Upper lobe of left lung (tissue), 6 donors: ENCODE results near the gene LBR. TPM values are rescaled to one million over a fixed set of nuclear protein-coding genes. Genes with fewer than 3 reads are reported as not detected.
A peak's percentile ranks its signal among the peaks of the same experiment; 100 is the strongest.

Source experiments
- ATAC-seq, 2 donors: fragments of 200-7000 bp; cut with Tn5 transposase; one replicate each; pipeline ENCODE4 v1.9.1; 2022; ENCODE audit warnings: mild to moderate bottlenecking in 2 of 2, moderate library complexity in 2 of 2; ENCODE audit not compliant: low FRiP score in 2 of 2
- DNase-seq, 2 donors: peaks; one replicate each; pipeline ENCODE4 v3.0.0-alpha.2; 2019 to 2020
- H3K27ac ChIP-seq, 4 donors: fragments of 200-600 bp; sonication (generic); one replicate each; pipeline ENCODE4 v1.5.1; 2016 to 2019
- H3K27me3 ChIP-seq, 4 donors: fragments of 200-600 bp; sonication (generic); one replicate each; pipeline ENCODE4 v1.5.1; 2017 to 2019
- H3K36me3 ChIP-seq, 4 donors: fragments of 200-600 bp; sonication (generic); one replicate each; pipeline ENCODE4 v1.5.1; 2016 to 2019
- H3K4me1 ChIP-seq, 4 donors: fragments of 200-600 bp; sonication (generic); one replicate each; pipeline ENCODE4 v1.5.1; 2018 to 2019
- H3K4me3 ChIP-seq, 4 donors: fragments of 200-600 bp; sonication (generic); one replicate each; pipeline ENCODE4 v1.5.1; 2017 to 2019; ENCODE audit warnings: mild to moderate bottlenecking in 2 of 4, moderate library complexity in 1 of 4
- H3K9me3 ChIP-seq, 4 donors: fragments of 200-600 bp; sonication (generic); one replicate each; pipeline ENCODE4 v1.5.1; 2018 to 2019
- EP300 ChIP-seq, 4 donors: sonication (generic); formaldehyde crosslinking; IDR thresholded peaks; one replicate each; pipeline ENCODE4 v1.5.1; 2017; ENCODE audit warnings: antibody characterized with exemption in 4 of 4, control low read depth in 2 of 4
- POLR2A ChIP-seq, 4 donors: fragments of 450-650 bp; IDR thresholded peaks; one replicate each; pipeline ENCODE4 v1.5.1; 2016 to 2017; ENCODE audit warnings: antibody characterized with exemption in 4 of 4, mild to moderate bottlenecking in 2 of 4
- POLR2AphosphoS5 ChIP-seq, 2 donors: sonication (generic); formaldehyde crosslinking; IDR thresholded peaks; one replicate each; pipeline ENCODE4 v1.5.1; 2017; ENCODE audit warnings: antibody characterized with exemption in 2 of 2
- WGBS, 2 donors: methylation state at CpG; one replicate each; pipeline ENCODE4 v1.1.5; 2017 to 2018; 5-methylcytosine and 5-hydroxymethylcytosine counted together
- total RNA-seq, 6 donors: library from RNA; depleted of rRNA in 4 of 6; stranded (reverse); fragments of >200 nt in 4 of 6; gene quantifications; one replicate each; pipeline versions ENCODE4 v1.1.0 to v1.2.1, GENCODE V29; 2016 to 2021
- TF ChIP-seq, protein P1 (sequence below), 6 experiments: fragments of 450-650 bp in 4 of 6; fragments of 200-600 bp in 2 of 6; sonication (generic) in 2 of 6; IDR thresholded peaks; one replicate each; pipeline ENCODE4 v1.5.1; 2016 to 2019; ENCODE audit warnings: antibody characterized with exemption in 6 of 6
- donor health status: DM: no; HTN: no; CAD: no; lungs with moderate emphysema.
- donor health status: DM: no; HTN: yes; CAD: no; lungs with severe emphysema.

LBR gene
- total RNA-seq, 6 donors from 2014 or later = 32.8 to 50.3 (median 40.1) TPM

- H3K27me3 ChIP-seq = no peaks in the 10 kb centered on the region
- ATAC-seq (peak; percentile 83 to 93), DNase-seq (peak; percentile 82 to 86)
- TF ChIP-seq POLR2AphosphoS5 (IDR thresholded peaks at IDR 0.05) (peak; percentile 80 to 81), EP300 (IDR thresholded peaks at IDR 0.05) (no peak), POLR2A (IDR thresholded peaks at IDR 0.05) (peak in 1 of 4 donors; percentile 85)
- TF ChIP-seq, protein P1, sequence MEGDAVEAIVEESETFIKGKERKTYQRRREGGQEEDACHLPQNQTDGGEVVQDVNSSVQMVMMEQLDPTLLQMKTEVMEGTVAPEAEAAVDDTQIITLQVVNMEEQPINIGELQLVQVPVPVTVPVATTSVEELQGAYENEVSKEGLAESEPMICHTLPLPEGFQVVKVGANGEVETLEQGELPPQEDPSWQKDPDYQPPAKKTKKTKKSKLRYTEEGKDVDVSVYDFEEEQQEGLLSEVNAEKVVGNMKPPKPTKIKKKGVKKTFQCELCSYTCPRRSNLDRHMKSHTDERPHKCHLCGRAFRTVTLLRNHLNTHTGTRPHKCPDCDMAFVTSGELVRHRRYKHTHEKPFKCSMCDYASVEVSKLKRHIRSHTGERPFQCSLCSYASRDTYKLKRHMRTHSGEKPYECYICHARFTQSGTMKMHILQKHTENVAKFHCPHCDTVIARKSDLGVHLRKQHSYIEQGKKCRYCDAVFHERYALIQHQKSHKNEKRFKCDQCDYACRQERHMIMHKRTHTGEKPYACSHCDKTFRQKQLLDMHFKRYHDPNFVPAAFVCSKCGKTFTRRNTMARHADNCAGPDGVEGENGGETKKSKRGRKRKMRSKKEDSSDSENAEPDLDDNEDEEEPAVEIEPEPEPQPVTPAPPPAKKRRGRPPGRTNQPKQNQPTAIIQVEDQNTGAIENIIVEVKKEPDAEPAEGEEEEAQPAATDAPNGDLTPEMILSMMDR (IDR thresholded peaks at IDR 0.05) = no peak
- H3K27ac ChIP-seq = peak overlapping the region; percentile 87 to 92 (median 92)
- WGBS, 2 donors = 31 to 44% methylated on average over 10 to 26 of the region's 26 CpGs
- H3K4me3 ChIP-seq = peak overlapping the region in 3 of 4 donors; percentile 29 to 43 (median 40)
- H3K36me3 ChIP-seq = no peaks in the 10 kb centered on the region
- peaks cover 4 to 26% (median 25%) of the 10 kb centered on the region in 4 donors for H3K4me1 ChIP-seq
- no peaks in the 10 kb centered on the region for H3K9me3 ChIP-seq
Measured at GRCh38 chr1:225467193-225468020, 39.6 kb upstream of the LBR start.

GRCh38 chr1:225466848-225467192, 39.0 kb upstream of the LBR start:
- Histone ChIP-seq H3K9me3 (no peaks in the 10 kb centered on the region), H3K4me3 (peak overlapping the region in 1 of 4 donors; percentile 29), H3K27me3 (no peaks in the 10 kb centered on the region), H3K36me3 (no peaks in the 10 kb centered on the region), H3K27ac (peak overlapping the region; percentile 87 to 92 (median 92)), H3K4me1 (peaks cover 4 to 31% (median 27%) of the 10 kb centered on the region in 4 donors)
- 85 to 94% methylated on average over 4 of the region's 4 CpGs for whole genome bisulfite sequencing, 2 donors
- ATAC-seq = no peak
- DNase-seq = no peak
- TF ChIP-seq, protein P1 (IDR thresholded peaks at IDR 0.05) = no peak
- TF ChIP-seq POLR2A (IDR thresholded peaks at IDR 0.05) (no peak), EP300 (IDR thresholded peaks at IDR 0.05) (no peak), POLR2AphosphoS5 (IDR thresholded peaks at IDR 0.05) (no peak)

GRCh38 chr1:225465793-225466517, 38.1 kb upstream of the LBR start:
- H3K9me3 ChIP-seq = no peaks in the 10 kb centered on the region
- ATAC-seq (no peak), DNase-seq (no peak)
- no peak for TF ChIP-seq EP300 (IDR thresholded peaks at IDR 0.05)
- TF ChIP-seq, protein P1 (IDR thresholded peaks at IDR 0.05) = no peak
- TF ChIP-seq POLR2AphosphoS5 (IDR thresholded peaks at IDR 0.05) = no peak
- no peak for TF ChIP-seq POLR2A (IDR thresholded peaks at IDR 0.05)
- H3K4me1 ChIP-seq = peaks cover 7 to 39% (median 32%) of the 10 kb centered on the region in 4 donors
- no peaks in the 10 kb centered on the region for H3K36me3 ChIP-seq
- no peaks in the 10 kb centered on the region for H3K27me3 ChIP-seq
- H3K27ac ChIP-seq = peak overlapping the region in 1 of 4 donors; percentile 92
- 87 to 93% methylated on average over 16 to 26 of the region's 26 CpGs for WGBS, 2 donors
- no peak overlapping the region for H3K4me3 ChIP-seq

DNA sequence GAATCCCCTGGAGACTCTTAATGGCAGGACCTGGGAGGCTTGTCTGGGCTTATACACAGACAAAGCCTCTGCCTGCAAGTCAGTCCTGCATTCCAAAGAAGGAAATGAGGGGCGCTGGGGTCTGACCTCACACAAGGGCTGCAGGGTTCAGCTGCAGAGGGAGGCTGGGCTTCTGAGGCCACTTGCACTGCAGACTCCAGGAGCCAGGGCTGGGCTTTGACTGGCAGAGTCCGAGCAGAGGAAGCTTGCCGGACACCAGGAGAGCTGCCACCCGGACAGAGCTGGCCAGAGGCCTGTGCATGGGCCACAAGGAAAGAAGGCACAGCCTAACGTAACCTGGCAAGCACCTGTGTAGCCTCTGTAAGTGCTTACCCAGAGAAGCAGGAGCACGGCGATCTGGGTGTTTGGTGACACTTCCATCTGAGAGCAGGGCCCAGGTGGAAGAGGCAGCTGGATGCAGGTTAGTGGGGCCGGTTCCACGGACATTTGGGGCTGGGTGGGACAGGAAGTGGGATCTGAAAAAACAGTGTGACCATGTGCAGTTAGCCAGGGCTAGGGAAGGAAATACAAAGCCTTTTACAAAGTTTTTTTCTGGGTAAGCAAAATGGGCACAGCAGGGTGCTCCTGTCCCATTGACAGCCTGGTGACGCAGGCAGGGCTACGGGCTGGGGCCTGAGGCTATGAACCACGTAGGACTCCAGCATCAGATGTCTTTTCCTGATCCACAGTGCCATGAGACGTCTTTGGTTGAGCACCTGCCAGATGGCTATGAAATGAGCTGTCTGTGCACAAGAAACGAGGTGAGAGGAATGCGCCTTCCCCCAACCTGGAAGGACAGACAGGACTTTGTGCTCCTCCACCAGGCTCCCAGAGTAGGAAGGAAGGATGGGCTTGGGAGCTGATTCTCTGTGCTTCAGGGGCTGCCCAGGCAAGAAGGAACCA, 37.3 kb upstream of the LBR start:
- H3K4me1 ChIP-seq = peaks cover 12 to 48% (median 40%) of the 10 kb centered on the region in 4 donors
- ATAC-seq = no peak
- no peak for TF ChIP-seq EP300 (IDR thresholded peaks at IDR 0.05)

More for the DNA sequence above, 37.3 kb upstream of the LBR start:
- 70 to 78% methylated on average over 11 to 15 of the region's 15 CpGs for WGBS, 2 donors
- Histone ChIP-seq H3K4me3 (no peak overlapping the region), H3K27me3 (no peaks in the 10 kb centered on the region), H3K36me3 (no peaks in the 10 kb centered on the region), H3K27ac (no peak overlapping the region), H3K9me3 (no peaks in the 10 kb centered on the region)
- DNase-seq = no peak
